KG1 (cell line): ENCODE results near the gene MIEF1.
"Not testable (repeated sequence)": the region's sequence is repeated elsewhere in the genome, so short reads cannot be mapped to it uniquely, and the experiment has no call there.

Source experiments
- DNase-seq: peaks from one replicate; lab custom pipeline; 2025; lab: John Stamatoyannopoulos, UW

Gene MIEF1

DNA sequence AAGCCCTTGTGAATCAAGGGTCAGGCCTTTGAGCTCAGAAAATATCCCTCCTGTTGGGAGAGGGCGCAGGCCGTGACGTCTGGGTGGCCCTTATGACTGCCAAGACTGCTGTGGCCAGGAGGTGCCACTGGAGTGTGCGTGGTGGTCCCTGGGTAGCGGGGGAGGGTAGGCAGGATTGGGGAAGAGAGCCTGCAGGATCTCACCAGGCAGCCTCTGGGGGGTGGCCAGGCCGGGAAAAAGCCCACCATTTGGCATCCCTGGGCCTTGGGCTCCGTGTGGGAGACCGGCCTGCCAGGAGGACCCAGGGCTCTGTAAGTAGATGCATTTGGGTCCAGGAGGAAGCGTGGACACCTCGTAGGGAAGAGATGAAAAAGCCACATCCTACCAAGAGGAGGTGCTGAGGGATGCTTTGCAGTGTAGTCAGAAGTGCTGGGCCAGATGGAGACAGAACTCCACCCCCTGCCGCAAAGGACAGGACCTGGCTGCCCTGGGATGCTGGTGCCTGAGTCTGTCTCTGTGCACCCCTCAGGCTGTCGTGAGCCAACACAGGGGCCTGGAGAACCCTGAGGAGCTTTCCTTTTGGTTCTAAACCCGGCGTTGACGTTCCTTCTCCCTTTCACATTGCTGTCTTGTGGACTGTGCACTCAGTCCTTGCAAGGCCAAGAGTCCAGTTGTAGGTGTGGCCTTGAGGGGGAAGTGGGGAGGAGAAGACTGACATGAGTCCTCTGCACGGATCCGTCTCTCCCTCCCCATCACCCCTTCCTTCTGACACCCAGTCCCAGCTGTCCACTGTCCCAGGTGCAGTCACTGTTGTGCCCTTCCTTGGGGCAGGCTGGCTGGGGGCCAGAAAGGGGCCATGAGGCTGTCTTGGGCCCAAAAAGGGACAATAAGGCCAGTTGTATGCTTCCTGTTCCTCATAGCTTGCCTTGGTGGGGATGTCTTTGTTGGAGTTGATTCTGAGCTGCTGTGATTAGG is 12.7 kb upstream of the MIEF1 start:
- no peak for DNase-seq

DNA sequence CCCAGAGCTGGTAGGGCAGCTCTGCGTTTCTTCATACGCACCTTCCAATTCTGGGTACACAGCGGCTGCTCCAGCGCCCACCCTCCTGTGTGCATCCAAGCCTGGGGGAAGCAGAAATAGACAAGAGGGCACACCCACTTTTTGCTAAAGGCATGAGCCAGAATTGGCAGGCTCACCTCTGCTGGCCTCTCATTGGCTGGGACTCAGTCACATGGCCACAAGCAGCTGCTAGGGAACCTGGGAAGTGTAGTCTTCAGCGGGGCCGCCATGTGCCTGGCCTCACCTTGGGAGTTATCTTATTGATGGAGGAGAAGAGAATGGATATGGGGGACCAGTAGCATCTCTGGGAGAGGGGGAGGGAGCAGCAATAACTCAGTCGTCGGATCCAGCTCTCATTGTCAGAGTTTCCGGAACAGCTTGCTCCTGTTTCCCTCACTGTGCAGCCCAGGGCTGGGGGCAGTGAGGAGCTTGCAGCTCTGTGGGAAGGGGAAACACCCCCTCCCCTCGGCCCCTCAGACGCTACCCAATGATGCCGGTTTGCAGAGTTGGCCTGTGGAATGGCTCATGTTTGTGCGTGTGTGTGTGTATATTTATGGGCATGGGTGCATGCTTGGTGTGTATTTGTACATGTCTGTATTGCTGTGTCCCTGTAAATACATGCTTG is 11.8 kb upstream of the MIEF1 start:
- no peak for DNase-seq

DNA sequence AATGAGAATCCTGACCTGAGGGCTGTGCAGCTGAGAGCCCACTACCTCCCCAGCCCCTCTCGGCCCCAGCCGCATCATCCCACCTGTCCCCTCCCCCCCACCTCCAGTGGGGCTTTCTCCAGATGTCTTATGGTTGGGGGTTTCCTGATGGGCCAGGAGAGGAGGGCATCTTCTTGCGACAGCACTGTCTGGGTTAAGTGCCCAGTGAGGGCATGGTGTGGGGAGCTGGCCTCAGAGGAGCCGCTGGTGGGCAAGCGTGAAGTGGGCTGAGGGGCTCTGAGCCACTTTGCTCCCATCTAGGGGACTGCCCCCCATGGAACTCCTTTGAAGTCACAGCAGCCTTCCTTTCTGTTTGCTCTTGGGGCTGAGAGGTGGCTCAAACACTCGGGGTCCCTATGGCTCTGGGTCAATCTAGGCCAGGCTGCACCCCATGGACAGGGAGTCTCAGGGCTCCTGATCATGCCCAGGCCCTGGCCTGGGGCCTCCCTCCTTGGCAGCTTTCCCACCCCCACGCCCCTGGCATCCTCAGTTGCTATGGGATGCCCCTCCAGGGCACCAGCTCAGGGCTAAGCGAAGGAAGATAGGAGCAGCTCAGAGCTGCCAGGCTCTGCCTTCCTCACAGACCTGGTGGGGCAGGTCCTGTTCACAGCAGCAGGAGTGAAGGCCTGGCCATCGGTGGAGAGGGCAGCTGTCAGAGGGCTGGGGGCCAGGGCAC is 11.0 kb upstream of the MIEF1 start:
- DNase-seq: no peak

DNA sequence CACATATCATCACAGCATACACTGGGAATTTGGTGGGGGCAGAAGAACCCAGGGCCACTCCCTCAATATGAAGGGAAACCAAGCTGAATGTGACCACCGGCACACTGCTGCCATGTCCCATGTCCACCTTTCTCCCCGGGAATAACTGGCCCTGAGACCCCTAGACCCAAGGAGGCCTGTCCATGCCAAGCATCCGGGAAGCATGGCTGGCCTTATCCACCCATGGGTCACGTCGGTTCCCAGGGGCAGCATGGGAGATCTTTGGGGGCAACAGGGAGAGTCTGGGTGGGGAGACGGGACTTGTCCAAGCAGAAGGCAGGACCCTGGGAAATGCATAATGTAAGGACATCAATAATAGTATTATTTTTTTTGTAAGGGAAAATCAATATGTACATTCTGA is 10.4 kb upstream of the MIEF1 start:
- no peak for DNase-seq

DNA sequence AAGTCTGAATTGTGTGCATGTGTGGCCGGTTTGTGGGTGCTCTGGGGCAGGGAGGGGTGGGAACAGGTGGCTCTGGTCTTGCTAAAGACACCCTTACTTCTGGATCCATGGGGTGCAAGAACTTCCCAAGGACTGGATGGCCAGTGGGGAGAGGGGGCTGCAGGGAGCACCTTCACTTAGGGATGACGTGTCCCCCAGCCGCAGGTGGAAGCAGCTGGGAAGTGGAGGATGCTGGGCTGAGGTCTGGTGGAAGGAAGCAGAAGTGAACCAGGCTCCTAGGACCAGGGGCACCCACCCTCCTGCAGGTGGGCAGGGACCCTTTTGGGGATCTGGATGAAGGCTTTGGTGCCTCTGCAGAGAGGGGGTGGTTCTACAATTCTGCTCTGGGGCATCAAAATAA is 9.9 kb upstream of the MIEF1 start:
- no peak for DNase-seq

DNA sequence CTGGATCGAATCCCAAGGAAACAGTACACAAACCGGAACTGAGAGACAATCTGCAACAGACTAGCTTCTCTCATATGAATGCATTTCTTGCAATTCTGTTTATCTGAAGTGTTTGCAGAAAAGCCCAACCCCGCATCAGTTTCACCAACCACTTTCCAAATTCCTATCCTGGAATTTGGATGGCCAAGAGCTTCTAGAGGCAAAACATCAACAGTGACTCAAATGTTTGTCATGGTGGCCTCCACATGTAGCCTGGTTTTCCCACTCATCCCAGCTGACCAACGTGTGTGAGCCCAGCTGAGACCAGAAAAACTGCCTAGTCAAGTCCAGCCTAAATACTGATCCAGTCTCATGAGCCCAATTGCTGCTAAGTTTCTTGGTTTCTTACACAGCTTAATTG is 8.3 kb upstream of the MIEF1 start:
- DNase-seq: no peak

DNA sequence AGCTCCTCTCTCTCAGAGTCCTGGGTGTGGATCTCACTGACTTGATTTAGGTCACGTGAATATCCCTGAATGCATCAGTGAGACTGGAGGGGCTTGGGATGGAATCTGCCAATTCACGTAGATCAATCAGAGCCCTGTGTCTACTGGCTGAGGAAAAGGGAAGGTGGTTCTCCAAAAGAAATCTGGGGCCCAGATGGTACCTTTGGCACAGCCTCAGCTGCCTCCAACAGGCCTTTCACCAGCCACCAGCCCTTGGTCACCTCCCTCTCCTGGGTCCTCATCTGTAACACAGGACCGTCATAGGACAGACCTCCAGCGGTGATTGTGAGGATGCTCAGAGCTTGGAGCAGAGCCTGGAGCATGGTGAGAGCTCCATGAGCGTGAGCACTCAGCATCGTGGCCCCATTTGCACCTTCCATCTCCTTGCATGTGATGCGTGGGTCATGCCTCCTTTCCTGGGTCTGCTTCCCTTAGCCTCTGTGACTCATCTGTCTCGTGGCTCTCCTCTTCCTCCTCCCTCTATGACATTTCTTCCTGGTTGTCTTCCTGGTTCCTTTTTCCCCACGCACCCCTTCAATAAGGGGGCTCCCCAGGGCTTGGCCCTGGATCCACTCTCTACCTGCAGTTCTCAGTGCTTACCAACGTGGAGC is 7.5 kb upstream of the MIEF1 start:
- DNase-seq: no peak

DNA sequence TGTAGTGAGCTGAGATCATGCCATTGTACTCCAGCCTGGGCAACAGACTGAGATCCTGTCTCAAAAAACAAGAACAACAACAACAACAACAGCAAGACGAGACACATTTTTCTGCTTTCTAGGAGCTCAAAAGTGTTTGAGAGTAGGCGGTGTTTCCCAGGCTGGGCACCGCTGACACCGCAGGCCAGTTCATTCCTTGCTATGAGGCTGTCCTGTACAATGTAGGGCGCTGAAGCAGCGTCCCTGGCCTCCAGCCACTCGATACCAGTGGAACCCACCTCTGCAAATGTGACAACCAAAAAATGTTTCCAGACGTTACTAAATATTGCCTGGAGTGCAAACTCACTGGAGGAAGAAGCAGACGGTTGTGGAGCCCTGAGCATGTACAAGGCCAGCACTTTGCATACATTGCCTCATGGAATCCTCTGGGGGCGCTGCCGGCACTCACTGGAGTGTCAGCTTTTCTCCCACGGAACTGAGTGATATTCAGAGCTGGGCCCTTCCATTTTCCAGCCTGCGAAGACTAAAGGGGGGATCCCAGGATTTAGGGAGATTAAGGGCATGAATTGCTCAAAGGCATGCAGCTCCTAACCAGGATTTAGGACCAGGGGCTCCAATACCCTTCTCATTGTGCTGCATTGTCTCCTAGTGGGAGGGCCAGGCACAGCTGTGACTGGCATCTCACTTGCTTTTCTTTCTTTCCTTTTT is 5.8 kb upstream of the MIEF1 start:
- peak; percentile 29 for DNase-seq

DNA sequence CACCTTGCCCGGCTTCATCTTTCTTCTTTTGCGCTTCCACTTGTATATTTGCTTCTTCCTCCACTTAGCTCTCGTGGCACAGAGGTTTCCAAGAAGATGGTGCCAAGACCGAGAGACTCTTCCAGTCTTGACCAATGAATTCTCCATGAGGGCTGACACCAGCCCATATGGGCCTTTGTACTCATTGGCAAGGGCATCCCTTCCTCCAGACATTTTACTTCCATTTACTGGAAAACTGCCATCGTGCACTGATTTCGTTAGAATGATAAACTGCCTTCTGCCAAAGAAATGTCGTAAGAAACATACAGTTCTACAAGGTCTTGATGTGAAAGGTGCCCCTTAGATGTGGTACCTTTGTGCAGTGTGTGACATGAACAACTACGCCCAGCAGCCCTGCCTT is 4.7 kb upstream of the MIEF1 start:
- DNase-seq: no peak

DNA sequence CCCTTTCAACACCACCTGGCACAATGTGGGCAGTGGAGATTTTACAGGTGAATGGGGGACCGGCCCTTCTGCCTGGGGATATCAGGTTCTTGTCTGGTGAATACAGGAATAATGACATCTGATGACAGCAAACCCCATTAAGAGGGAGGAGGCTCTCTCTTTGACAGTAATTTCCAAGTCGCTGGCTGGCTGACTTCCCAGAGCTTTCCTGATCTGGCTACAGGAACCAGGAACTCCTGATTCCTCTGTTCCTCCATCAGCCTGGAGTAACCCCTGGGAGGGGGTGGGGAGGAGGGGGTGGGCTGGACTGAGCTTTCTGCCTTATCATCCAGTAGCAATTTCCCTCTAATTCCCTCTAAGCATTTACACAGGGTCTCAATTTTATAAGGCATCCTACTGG is 3.7 kb upstream of the MIEF1 start:
- no peak for DNase-seq

DNA sequence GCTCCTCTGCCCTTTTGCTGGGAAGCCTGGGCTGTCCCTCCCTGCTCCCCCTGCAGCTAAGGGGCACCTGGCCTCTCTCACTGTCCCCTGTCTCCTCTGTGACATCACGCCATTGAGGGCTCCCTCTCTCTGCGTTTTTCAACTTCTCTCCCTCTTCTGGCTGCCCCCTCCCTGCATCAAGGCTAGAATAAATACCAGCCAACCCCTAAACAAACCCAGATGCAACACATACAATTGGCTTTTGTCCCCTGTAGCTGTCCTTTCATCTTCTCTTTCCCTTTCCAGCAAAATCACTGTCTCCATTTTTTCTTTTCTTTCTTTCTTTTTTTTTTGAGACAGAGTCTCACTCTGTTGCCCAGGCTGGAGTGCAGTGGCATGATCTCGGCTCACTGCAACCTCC is 3.3 kb upstream of the MIEF1 start:
- DNase-seq: no peak

DNA sequence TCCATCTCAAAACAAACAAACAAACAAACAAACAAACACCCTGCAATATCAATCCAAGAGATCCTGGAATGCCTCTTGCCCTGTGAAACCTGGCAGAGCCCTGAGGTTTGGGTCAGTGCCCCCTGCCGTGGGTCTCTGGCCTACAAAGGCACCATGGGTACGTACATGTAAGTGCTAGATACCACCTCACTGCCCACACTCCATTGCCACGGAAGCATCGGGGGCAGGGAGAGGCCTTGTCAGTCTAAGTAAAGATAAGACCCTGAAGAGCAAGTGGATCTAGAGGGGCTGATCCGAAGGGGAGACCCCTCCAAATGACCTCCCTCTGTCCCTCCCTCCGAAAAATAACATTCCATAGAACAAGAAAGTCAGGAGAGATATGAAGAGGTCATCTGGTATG is 2.0 kb upstream of the MIEF1 start:
- DNase-seq: no peak

DNA sequence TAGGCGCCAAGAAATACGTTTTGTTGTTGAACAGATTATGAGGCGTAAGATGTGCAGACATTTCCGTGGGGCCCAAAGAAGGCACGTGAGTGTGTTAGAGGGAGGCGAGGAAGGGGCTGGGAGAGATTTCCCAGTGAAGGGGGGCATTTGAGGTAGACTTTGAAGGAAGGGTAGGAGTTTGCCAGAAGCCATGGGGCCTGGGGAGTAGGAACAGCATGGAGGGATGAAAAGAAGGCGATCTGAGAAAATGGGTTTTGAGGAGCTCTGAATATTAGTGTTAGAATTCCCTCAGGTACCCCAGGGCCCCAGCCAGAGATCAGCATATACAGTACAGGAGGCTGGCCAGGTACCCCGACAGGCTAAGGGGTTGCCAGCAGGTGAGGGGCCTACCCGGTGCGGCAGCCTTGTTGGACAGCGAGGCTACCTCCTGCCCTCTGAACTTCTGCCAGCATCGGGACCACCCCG is 414 bp upstream of the MIEF1 start:
- no peak for DNase-seq

DNA sequence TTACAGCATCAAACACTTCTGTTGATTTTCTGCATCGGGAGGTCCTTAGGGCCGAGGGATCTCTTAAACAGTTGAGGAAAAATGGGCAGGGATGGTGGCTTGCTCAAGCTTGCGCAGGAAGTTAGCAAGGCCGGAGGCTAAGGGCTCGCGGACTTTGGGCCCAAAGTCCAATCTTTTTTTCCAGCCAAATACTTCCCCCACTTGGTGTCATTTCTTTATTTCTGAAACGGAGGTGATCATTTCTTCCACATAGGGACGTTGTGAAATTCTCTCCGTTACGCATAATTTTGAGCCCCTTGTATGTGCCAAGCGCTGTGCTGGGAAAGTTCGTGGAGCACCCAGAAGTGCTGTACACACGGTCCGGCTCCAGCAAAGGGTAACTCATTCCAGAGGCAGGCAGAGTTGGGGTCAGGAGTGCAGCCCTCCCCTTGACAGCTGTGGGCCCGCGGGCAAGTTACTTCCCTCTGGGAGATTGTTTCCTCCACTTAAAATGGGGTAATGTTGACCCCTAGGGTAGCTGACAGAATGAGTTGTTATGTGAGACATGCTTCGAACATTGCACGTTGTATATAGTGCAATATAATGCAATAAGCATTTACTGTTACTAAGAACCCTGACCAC is 809 bp downstream of the MIEF1 start:
- DNase-seq: no peak

DNA sequence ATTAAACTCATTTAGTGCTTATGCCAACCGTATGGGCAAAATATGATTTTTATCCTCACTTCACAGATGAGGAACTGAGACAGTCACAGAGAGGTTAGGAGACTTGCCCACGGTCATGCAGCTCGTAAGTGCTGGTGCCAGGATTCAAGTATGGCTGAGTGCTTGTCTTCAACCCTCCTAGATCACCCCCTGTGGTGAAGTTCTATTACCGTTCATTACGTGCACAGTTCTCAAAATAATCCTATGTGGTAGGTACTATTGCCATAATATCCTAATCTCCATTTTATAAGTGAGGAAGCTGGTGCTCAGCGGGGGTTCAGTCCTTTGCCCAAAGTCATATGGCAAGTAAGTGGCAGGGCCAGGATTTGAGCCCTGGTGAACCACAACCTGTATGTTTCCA is 1.5 kb downstream of the MIEF1 start:
- no peak for DNase-seq

DNA sequence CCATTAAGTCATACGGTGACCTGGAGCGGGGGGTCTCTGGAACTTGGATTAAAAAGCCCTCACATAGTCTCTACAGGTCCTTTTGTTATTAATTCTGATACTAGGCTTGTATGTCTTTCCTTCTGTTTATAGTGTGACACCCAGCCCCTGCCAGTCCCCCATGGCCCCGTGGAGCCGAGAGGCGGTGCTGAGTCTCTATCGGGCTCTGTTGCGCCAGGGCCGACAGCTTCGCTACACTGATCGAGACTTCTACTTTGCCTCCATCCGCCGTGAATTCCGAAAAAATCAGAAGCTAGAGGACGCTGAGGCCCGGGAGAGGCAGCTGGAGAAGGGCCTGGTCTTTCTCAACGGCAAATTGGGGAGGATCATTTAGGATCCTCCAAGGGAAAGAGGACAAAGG is 2.0 kb downstream of the MIEF1 start:
- no peak for DNase-seq

DNA sequence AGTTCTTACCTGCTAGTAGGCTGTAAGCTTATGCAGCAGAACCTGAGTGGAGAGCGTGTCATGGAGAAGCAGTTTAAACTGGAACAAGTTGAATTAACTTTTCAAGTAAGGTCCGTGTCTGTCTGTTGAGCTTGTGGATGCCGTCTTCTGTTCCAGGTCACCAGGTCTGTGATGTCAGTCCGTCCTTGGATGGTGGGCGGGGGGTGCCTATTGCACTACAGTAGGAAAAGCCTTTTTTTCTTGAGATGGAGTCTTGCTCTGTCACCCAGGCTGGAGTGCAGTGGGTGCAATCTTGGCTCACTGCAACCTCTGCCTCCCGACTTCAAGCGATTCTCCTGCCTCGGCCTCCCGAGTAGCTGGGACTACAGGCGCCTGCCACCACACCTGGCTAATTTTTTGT is 4.9 kb downstream of the MIEF1 start:
- DNase-seq: not testable (repeated sequence)

DNA sequence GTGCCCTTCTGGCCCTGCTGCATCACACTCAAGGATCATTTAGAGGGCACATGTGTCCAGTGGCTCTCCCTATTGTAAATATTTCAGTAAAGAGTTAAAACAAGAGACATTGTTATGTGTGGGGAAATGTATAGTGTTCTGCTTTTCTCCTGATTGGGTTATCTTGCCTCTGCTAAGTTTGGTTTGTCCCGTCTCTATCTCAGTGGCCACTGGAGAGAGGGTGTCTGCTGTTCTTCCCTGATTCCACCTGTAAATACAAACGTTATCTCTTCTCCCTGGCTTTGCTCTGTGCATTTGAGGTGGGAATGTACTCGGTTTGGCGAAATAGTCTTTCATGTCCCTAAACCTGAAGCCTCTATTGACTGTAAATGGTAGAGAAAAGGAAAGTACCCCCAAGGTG is 6.3 kb downstream of the MIEF1 start:
- no peak for DNase-seq

DNA sequence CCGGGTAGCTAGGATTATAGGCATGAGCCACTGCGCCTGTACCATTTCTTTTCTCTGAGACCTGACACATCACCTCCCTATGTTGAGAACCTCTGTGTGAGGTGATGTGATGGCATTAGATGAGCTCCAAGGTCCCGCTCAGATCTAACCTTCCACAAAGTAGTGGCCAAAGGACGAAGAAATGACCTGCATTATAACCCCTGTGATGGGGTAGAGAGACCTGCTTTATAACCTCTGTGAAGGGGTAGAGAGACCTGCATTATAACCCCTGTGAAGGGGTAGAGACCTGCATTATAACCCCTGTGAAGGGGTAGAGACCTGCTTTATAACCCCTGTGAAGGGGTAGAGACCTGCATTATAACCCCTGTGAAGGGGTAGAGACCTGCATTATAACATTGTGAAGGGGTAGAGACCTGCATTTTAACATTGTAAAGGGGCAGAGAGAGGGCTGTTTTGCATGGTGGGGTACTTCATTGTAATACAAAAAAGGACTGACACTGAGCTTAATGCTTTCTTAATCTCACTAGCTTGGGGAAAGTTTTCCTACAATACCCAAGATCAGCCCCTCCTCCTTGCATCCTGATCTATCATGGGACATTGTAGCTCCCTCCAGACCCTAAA is 8.5 kb downstream of the MIEF1 start:
- no peak for DNase-seq

DNA sequence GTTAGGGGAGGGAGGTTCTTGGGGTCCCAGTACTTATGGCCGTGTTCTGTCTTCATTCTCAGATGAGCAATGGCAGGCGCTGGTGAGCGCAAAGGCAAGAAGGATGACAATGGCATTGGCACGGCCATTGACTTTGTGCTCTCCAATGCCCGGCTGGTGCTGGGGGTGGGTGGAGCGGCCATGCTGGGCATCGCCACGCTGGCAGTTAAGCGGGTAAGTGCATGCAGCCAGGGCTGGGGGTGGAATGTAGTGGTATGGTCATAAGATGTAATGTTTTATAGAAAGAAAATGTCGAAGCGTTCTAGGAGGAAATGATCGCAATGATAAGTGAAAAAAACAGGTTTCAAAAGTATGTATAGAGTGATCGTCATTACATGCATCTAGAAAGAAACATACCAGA is 9.1 kb downstream of the MIEF1 start:
- DNase-seq: no peak

DNA sequence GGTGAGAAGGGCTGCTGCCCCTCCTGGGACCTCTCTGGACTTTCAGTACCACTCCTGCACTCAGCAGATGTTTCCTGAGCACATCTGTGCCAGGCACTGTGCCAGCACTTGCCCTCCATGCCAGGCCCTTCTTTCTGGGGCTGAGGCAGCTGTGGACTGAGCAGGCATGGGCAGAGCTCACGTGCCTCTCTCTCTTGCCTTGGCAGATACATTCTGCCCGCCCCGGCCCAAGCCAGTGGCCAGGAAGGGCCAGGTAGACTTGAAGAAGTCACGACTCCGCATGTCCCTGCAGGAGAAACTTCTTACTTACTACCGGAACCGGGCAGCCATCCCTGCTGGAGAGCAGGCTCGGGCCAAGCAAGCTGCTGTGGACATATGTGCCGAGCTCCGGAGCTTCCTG is 9.9 kb downstream of the MIEF1 start:
- DNase-seq: no peak
